Naive thymus-derived CD4-positive, alpha-beta T cell (primary cell): ENCODE results near the gene S100A6. TPM values are rescaled to one million over a fixed set of nuclear protein-coding genes. Genes with fewer than 3 reads are reported as not detected.

ENCODE experiments used
- ATAC-seq: fragments of 150-1000 bp; cut with Tn5 transposase; 2 replicates; pipeline ENCODE4 v1.10.0; 2021; ENCODE audit warnings: mild to moderate bottlenecking, moderate library complexity
- CTCF ChIA-PET: fragments of 350-600 bp; sonication (Branson Sonifier 250); formaldehyde crosslinking; loops from one replicate; lab custom pipeline; 2021; ENCODE audit warnings: antibody characterized with exemption; lab: Charles Lee
- POLR2A ChIA-PET: fragments of 350-600 bp; sonication (Branson Sonifier 250); formaldehyde crosslinking; loops from one replicate; lab custom pipeline; 2021; ENCODE audit warnings: antibody characterized with exemption, inconsistent platforms; lab: Charles Lee
- DNase-seq, 9 donors: peaks; one replicate each; pipeline versions ENCODE4 v3.0.0 to v3.0.0-alpha.2; 2020 to 2022; ENCODE audit warnings: mixed read lengths in 1 of 9
- H3K27ac ChIP-seq: one replicate; pipeline ENCODE4 v1.7.0; 2013; ENCODE audit warnings: mild to moderate bottlenecking, low read depth, low read length, moderate library complexity
- H3K27me3 ChIP-seq, 2 donors: one replicate each; pipeline ENCODE4 v1.7.0; 2013; ENCODE audit warnings: low read length in 2 of 2, mild to moderate bottlenecking in 2 of 2, moderate library complexity in 2 of 2; ENCODE audit not compliant: control insufficient read depth in 2 of 2, insufficient read depth in 2 of 2
- H3K36me3 ChIP-seq, 3 experiments: 1 replicate in 2 of 3; 2 replicates in 1 of 3; pipeline ENCODE4 v1.7.0; 2013; ENCODE audit warnings: low read length in 3 of 3, mild to moderate bottlenecking in 3 of 3, moderate library complexity in 1 of 3; ENCODE audit not compliant: insufficient read depth in 3 of 3, control insufficient read depth in 2 of 3
- H3K4me1 ChIP-seq, 2 donors: one replicate each; pipeline ENCODE4 v1.7.0; 2013; ENCODE audit warnings: low read length in 2 of 2, mild to moderate bottlenecking in 2 of 2, moderate library complexity in 1 of 2; ENCODE audit not compliant: control insufficient read depth in 2 of 2, insufficient read depth in 2 of 2
- H3K4me3 ChIP-seq: 2 replicates; pipeline ENCODE4 v1.7.0; 2013; ENCODE audit warnings: mild to moderate bottlenecking, low read length
- H3K9me3 ChIP-seq, 3 experiments: 1 replicate in 2 of 3; 2 replicates in 1 of 3; pipeline ENCODE4 v1.7.0; 2013; ENCODE audit warnings: low read length in 3 of 3; ENCODE audit not compliant: control insufficient read depth in 2 of 3
- H3K27ac Mint-ChIP-seq, 9 donors: one replicate each; pipeline ENCODE4 v1.8.0; 2020 to 2022; ENCODE audit warnings: mixed read lengths in 9 of 9, mild to moderate bottlenecking in 8 of 9, moderate library complexity in 5 of 9, inconsistent platforms in 2 of 9
- H3K27me3 Mint-ChIP-seq, 5 donors: one replicate each; pipeline ENCODE4 v1.8.0; 2021 to 2022; ENCODE audit warnings: mixed read lengths in 5 of 5, mild to moderate bottlenecking in 1 of 5
- H3K36me3 Mint-ChIP-seq, 5 donors: one replicate each; pipeline ENCODE4 v1.8.0; 2020 to 2022; ENCODE audit warnings: mixed read lengths in 5 of 5, mild to moderate bottlenecking in 3 of 5, inconsistent platforms in 1 of 5
- H3K4me1 Mint-ChIP-seq, 7 donors: one replicate each; pipeline ENCODE4 v1.8.0; 2020 to 2022; ENCODE audit warnings: mixed read lengths in 7 of 7, mild to moderate bottlenecking in 3 of 7, inconsistent platforms in 1 of 7
- H3K4me3 Mint-ChIP-seq, 10 donors: one replicate each; pipeline ENCODE4 v1.8.0; 2020 to 2022; ENCODE audit warnings: mild to moderate bottlenecking in 10 of 10, mixed read lengths in 10 of 10, moderate library complexity in 6 of 10, inconsistent platforms in 2 of 10
- H3K9me3 Mint-ChIP-seq, 11 donors: one replicate each; pipeline ENCODE4 v1.8.0; 2020 to 2022; ENCODE audit warnings: mixed read lengths in 11 of 11, mild to moderate bottlenecking in 4 of 11, inconsistent platforms in 1 of 11, moderate library complexity in 1 of 11
- intact Hi-C, 2 donors: fragments of 100-400 bp; cut with micrococcal nuclease; formaldehyde crosslinking; loops; one replicate each; pipeline ENCODE4 v1.15.1; 2023
- polyA plus RNA-seq, 2 donors: library from polyadenylated mRNA; unstranded; fragments of 300-500 nt; fragmentation: Illumina TruSeq; gene quantifications; one replicate each; pipeline ENCODE4 v1.2.3, GENCODE V29; 2021
- total RNA-seq, 6 experiments: library from RNA in 5 of 6; stranded (reverse) in 5 of 6; gene quantifications; 1 replicate in 5 of 6; 2 replicates in 1 of 6; pipeline ENCODE4 v1.2.3 and lab custom pipeline; 2021 to 2026

S100A6 gene
- total and polyA plus RNA-seq, 7 experiments from 2014 or later = 178 to 568 (median 424) TPM

GRCh38 chr1:153549741-153550397, 14.1 kb upstream of the S100A6 start:
- H3K9me3 ChIP-seq = no peaks in the 10 kb centered on the region
- POLR2A ChIA-PET = interaction anchor here (1.0 to 2.7 kb wide), 2 partner anchors 9 to 16 kb away, joined by 4 to 28 read pairs; partner anchors contain the start of genes S100A5 and S100A6
- CTCF ChIA-PET = interaction anchor here (0.6 to 2.3 kb wide), 5 partner anchors 12 to 18 kb away, joined by 3 to 7 read pairs (median 5); partner anchors contain the start of gene S100A6
- intact Hi-C loops = loop anchor here in 1 of 2 donors (5.0 kb wide), 2 partner anchors 38 to 177 kb away; partner anchors contain the start of gene INTS3
- Mint-ChIP-seq H3K27me3 (no peaks in the 10 kb centered on the region), H3K27ac (peak overlapping the region in 3 of 9 donors; percentile 16 to 61 (median 17)), H3K36me3 (peaks cover 0 to 6% (median 0%) of the 10 kb centered on the region in 5 donors), H3K4me3 (no peak overlapping the region), H3K9me3 (peaks cover 0 to 1% (median 0%) of the 10 kb centered on the region in 11 donors), H3K4me1 (peaks cover 28 to 53% (median 34%) of the 10 kb centered on the region in 7 donors)
- DNase-seq (no peak), ATAC-seq (no peak)
- H3K27ac ChIP-seq = no peak overlapping the region
- H3K36me3 ChIP-seq = no peaks in the 10 kb centered on the region
- H3K27me3 ChIP-seq = no peaks in the 10 kb centered on the region
- no peak overlapping the region for H3K4me3 ChIP-seq
- H3K4me1 ChIP-seq = peaks cover 8 to 24% of the 10 kb centered on the region in 2 donors

GRCh38 chr1:153548722-153549688, 13.2 kb upstream of the S100A6 start, which contains the start of gene S100A3:
TSS of gene S100A3 (minus strand) at chr1:153549258. CDS start at chr1:153548485, 773 bp downstream.
- intact Hi-C loops = loop anchor here in 1 of 2 donors (5.0 kb wide), 2 partner anchors 37 to 178 kb away; partner anchors contain the start of gene INTS3
- Mint-ChIP-seq H3K36me3 (peaks cover 0 to 13% (median 4%) of the 10 kb centered on the region in 5 donors), H3K27me3 (no peaks in the 10 kb centered on the region), H3K27ac (peak within 1 kb of the TSS in 8 of 9 donors; percentile 51 to 82 (median 60)), H3K4me3 (peak within 1 kb of the TSS in 2 of 10 donors; percentile 41 to 45), H3K4me1 (peaks cover 37 to 57% (median 43%) of the 10 kb centered on the region in 7 donors), H3K9me3 (peaks cover 0 to 1% (median 0%) of the 10 kb centered on the region in 11 donors)
- no peak for DNase-seq
- H3K36me3 ChIP-seq = peaks cover 0 to 4% (median 0%) of the 10 kb centered on the region in 3 experiments
- no peak for ATAC-seq
- H3K4me1 ChIP-seq = peaks cover 17 to 33% of the 10 kb centered on the region in 2 donors
- no peak within 1 kb of the TSS for H3K4me3 ChIP-seq
- H3K27me3 ChIP-seq = no peaks in the 10 kb centered on the region
- POLR2A ChIA-PET = interaction anchor here (1.0 to 9.5 kb wide), 2 partner anchors 15 to 17 kb away, joined by 3 to 268 read pairs; partner anchors contain the start of gene S100A6
- H3K27ac ChIP-seq = no peak within 1 kb of the TSS
- no peaks in the 10 kb centered on the region for H3K9me3 ChIP-seq
- CTCF ChIA-PET = interaction anchor here (0.6 to 2.1 kb wide), 4 partner anchors 13 to 15 kb away, joined by 3 to 5 read pairs (median 3); partner anchors contain the start of gene S100A6

- H3K27me3 Mint-ChIP-seq = no peaks in the 10 kb centered on the region
- peaks cover 28 to 44% of the 10 kb centered on the region in 2 donors for H3K4me1 ChIP-seq
- POLR2A ChIA-PET = interaction anchor here (0.6 to 9.5 kb wide), 4 partner anchors 13 to 236 kb away, joined by 3 to 268 read pairs (median 3); partner anchors contain the start of gene S100A6
- no peak overlapping the region for H3K27ac ChIP-seq
- H3K4me3 ChIP-seq = no peak overlapping the region
- CTCF ChIA-PET = interaction anchor here (0.6 to 4.9 kb wide), 4 partner anchors 8 to 14 kb away, joined by 3 to 97 read pairs (median 4); partner anchors contain the start of gene S100A6
- intact Hi-C loops = loop anchor here (2.0 to 5.0 kb wide), 3 partner anchors 15 to 179 kb away; partner anchors contain the start of gene INTS3 (in 1 of the 2)
- no peak for DNase-seq
- H3K27me3 ChIP-seq = no peaks in the 10 kb centered on the region
- H3K4me3 Mint-ChIP-seq = peak overlapping the region in 1 of 10 donors; percentile 45
- ATAC-seq = no peak
- H3K36me3 Mint-ChIP-seq = peaks cover 8 to 23% (median 13%) of the 10 kb centered on the region in 5 donors
- H3K9me3 Mint-ChIP-seq = no peaks in the 10 kb centered on the region
- H3K36me3 ChIP-seq = peaks cover 0 to 15% (median 11%) of the 10 kb centered on the region in 3 experiments
- no peaks in the 10 kb centered on the region for H3K9me3 ChIP-seq
- peak overlapping the region in 8 of 9 donors; percentile 32 to 76 (median 60) for H3K27ac Mint-ChIP-seq
- H3K4me1 Mint-ChIP-seq = peaks cover 41 to 62% (median 54%) of the 10 kb centered on the region in 7 donors
Observed at GRCh38 chr1:153547560-153548551, 12.1 kb upstream of the S100A6 start.

GRCh38 chr1:153546796-153547559, 11.2 kb upstream of the S100A6 start:
- POLR2A ChIA-PET = interaction anchor here (0.9 to 9.5 kb wide), 3 partner anchors 7 to 125 kb away, joined by 3 to 268 read pairs (median 15); partner anchors contain the start of gene S100A6
- Histone ChIP-seq H3K4me1 (peaks cover 37 to 53% of the 10 kb centered on the region in 2 donors), H3K27ac (peak overlapping the region; percentile 79), H3K9me3 (no peaks in the 10 kb centered on the region), H3K36me3 (peaks cover 0 to 15% (median 11%) of the 10 kb centered on the region in 3 experiments), H3K27me3 (no peaks in the 10 kb centered on the region), H3K4me3 (no peak overlapping the region)
- Mint-ChIP-seq H3K27ac (peak overlapping the region; percentile 93 to 99 (median 98)), H3K4me1 (peaks cover 49 to 71% (median 63%) of the 10 kb centered on the region in 7 donors), H3K36me3 (peaks cover 8 to 28% (median 14%) of the 10 kb centered on the region in 5 donors), H3K9me3 (no peaks in the 10 kb centered on the region), H3K4me3 (peak overlapping the region in 5 of 10 donors; percentile 58 to 97 (median 87)), H3K27me3 (no peaks in the 10 kb centered on the region)
- DNase-seq (no peak), ATAC-seq (no peak)
- intact Hi-C loops = loop anchor here (2.0 to 5.0 kb wide), 3 partner anchors 14 to 180 kb away; partner anchors contain the start of gene INTS3 (in 1 of the 2)
- CTCF ChIA-PET = interaction anchor here (4.9 kb wide), 1 partner anchor 13 kb away, joined by 97 read pairs; the partner anchor contains the start of gene S100A6
